Activated CD4-positive, alpha-beta memory T cell treated with anti-CD3 and anti-CD28 coated beads for 36 hours (primary cell): ENCODE results near the gene EVC2. TPM values are rescaled to one million over a fixed set of nuclear protein-coding genes. Genes with fewer than 3 reads are reported as not detected.

ENCODE experiments used
- CTCF ChIA-PET: fragments of 350-600 bp; sonication (Branson Sonifier 250); formaldehyde crosslinking; loops from one replicate; lab custom pipeline; 2021; ENCODE audit warnings: antibody characterized with exemption, inconsistent platforms; lab: Charles Lee
- POLR2A ChIA-PET: fragments of 350-600 bp; sonication (Branson Sonifier 250); formaldehyde crosslinking; loops from one replicate; lab custom pipeline; 2021; ENCODE audit warnings: antibody characterized with exemption; lab: Charles Lee
- DNase-seq: peaks from one replicate; pipeline ENCODE4 v3.0.0-alpha.2; 2020
- H3K27ac Mint-ChIP-seq: one replicate; pipeline ENCODE4 v1.8.0; 2021; ENCODE audit warnings: mixed read lengths
- H3K27me3 Mint-ChIP-seq: one replicate; pipeline ENCODE4 v1.8.0; 2021; ENCODE audit warnings: mixed read lengths
- H3K36me3 Mint-ChIP-seq: one replicate; pipeline ENCODE4 v1.8.0; 2021; ENCODE audit warnings: mixed read lengths
- H3K4me1 Mint-ChIP-seq: one replicate; pipeline ENCODE4 v1.8.0; 2021; ENCODE audit warnings: low read depth, mixed read lengths
- H3K4me3 Mint-ChIP-seq: one replicate; pipeline ENCODE4 v1.8.0; 2021; ENCODE audit warnings: mild to moderate bottlenecking, mixed read lengths
- H3K9me3 Mint-ChIP-seq: one replicate; pipeline ENCODE4 v1.8.0; 2021; ENCODE audit warnings: mixed read lengths
- intact Hi-C: fragments of 100-400 bp; cut with micrococcal nuclease; formaldehyde crosslinking; loops from one replicate; pipeline ENCODE4 v1.15.1; 2023
- total RNA-seq, 2 experiments: library from RNA; stranded (reverse); gene quantifications; one replicate each; pipeline ENCODE4 v1.2.3, GENCODE V29; 2021

EVC2 gene
- total RNA-seq, 2 experiments from 2014 or later: 1.7 to 1.8 TPM

DNA sequence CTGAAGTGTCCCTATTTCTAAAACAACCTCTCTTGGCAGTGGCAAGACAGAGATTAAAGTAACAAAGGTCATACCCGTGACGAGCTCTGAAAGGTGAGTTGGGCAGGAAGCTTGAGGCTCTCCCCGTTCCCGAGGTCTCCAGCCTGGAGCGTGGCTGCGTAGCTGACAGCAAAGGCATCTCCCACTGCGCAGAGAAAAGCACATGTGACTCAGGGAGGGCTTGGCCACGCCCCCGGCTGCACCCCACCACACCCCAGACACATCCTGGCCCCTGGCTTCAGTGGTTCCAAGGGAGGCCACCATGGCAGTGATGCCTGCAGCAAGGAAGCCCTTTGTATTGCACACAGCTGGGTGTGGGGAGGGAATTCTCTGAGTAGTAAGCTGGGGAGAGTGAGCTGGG, 23.1 kb downstream of the EVC2 start:
- H3K36me3 Mint-ChIP-seq: no peaks in the 10 kb centered on the region
- H3K4me3 Mint-ChIP-seq: no peak overlapping the region
- H3K9me3 Mint-ChIP-seq: no peaks in the 10 kb centered on the region
- H3K27me3 Mint-ChIP-seq: no peaks in the 10 kb centered on the region
- H3K27ac Mint-ChIP-seq: no peak overlapping the region
- H3K4me1 Mint-ChIP-seq: no peaks in the 10 kb centered on the region
- DNase-seq: no peak
- intact Hi-C loops: no loop called here
- CTCF ChIA-PET: no interaction called here
- POLR2A ChIA-PET: no interaction called here

DNA sequence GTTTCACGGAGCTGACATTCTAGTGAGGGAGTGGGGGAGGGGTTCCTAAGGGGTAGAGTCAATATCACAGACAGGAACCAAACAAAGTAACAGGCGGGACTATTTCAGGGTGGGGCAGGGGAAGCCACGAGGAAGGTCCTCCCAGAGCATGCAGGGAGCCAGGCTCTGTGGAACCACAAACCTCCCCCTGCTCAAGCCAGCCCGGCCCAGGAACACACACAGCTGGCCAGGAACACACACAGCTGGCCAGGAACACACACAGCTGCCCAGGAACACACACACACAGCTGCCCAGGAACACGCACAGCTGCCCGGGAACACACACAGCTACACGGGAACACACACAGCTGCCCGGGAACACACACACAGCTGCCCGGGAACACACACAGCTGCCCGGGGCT, 24.8 kb downstream of the EVC2 start:
- H3K36me3 Mint-ChIP-seq: no peaks in the 10 kb centered on the region
- intact Hi-C loops: no loop called here
- H3K27ac Mint-ChIP-seq: no peak overlapping the region

DNA sequence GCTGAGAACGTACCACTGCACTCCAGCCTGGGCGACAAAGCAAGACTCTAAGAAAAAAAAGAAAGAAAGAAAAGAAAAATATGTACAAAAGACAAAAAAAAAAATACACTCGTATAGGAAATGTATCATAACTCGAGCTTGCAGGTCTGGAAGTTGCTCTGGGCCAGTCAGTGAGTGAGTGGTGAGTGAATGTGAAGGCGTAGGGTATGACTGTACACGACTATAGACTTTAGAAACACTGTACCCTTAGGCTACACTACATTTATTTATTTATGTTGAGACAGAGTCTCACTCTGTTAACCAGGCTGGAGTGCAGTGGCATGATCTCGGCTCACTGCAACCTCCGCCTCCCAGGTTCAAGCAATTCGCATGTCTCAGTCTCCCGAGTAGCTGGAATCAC, 29.4 kb downstream of the EVC2 start:
- ChIA-PET CTCF (no interaction called here), POLR2A (no interaction called here)
- no peak overlapping the region for H3K27ac Mint-ChIP-seq
- no peak overlapping the region for H3K4me3 Mint-ChIP-seq
- H3K27me3 Mint-ChIP-seq: no peaks in the 10 kb centered on the region
- no peaks in the 10 kb centered on the region for H3K36me3 Mint-ChIP-seq
- intact Hi-C loops: no loop called here
- no peaks in the 10 kb centered on the region for H3K9me3 Mint-ChIP-seq
- H3K4me1 Mint-ChIP-seq: no peaks in the 10 kb centered on the region
- DNase-seq: no peak

More for the DNA sequence above, 24.8 kb downstream of the EVC2 start:
- no peak for DNase-seq
- CTCF ChIA-PET: no interaction called here
- no peaks in the 10 kb centered on the region for H3K4me1 Mint-ChIP-seq
- POLR2A ChIA-PET: no interaction called here
- H3K9me3 Mint-ChIP-seq: no peaks in the 10 kb centered on the region
- no peaks in the 10 kb centered on the region for H3K27me3 Mint-ChIP-seq
- no peak overlapping the region for H3K4me3 Mint-ChIP-seq

DNA sequence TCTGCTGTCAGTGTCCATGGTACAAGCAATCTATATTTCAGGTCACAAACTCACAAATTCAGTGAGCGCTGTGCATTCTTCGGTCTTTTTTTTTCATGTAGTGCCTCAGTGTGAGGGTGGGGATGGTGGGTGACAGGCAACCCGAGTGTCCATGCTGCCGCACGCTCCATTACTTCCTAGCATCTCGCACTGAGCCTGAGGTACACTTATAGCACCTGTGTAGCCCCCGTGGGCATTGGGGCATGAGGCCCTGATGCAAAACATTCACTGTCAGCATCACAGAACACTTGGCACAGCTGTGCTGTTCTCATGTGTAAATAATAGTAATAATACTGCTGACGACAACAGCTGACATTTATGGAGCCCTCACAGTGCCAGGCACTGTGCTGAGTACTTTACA, 31.6 kb downstream of the EVC2 start:
- H3K27me3 Mint-ChIP-seq: no peaks in the 10 kb centered on the region
- H3K4me3 Mint-ChIP-seq: no peak overlapping the region
- CTCF ChIA-PET: no interaction called here
- DNase-seq: no peak
- intact Hi-C loops: no loop called here
- no peaks in the 10 kb centered on the region for H3K9me3 Mint-ChIP-seq
- no peak overlapping the region for H3K27ac Mint-ChIP-seq
- POLR2A ChIA-PET: no interaction called here
- no peaks in the 10 kb centered on the region for H3K36me3 Mint-ChIP-seq
- no peaks in the 10 kb centered on the region for H3K4me1 Mint-ChIP-seq

DNA sequence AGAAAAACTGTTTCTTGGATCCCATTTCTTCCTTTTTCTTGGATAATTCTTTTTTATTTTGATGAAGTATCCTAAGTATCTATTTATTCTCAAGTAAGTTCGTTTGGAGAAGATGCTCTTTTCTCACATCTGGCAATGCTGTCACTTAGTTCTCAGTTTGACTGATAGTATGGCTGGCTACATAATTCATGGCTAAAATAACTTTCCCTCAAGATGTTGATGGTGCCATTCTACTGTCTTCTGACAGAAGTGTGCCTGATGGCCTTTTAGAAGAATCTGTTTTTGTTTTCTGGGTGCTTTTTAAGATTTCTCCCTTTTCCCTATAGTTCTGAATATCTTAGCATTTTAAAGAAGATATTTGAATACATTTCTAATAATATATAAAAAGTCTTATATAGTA, 41.6 kb downstream of the EVC2 start:
- Mint-ChIP-seq H3K9me3 (peaks cover 21% of the 10 kb centered on the region), H3K36me3 (peaks cover 14% of the 10 kb centered on the region), H3K4me1 (no peaks in the 10 kb centered on the region), H3K27me3 (no peaks in the 10 kb centered on the region), H3K4me3 (no peak overlapping the region), H3K27ac (no peak overlapping the region)
- POLR2A ChIA-PET: no interaction called here
- CTCF ChIA-PET: no interaction called here
- DNase-seq: no peak
- intact Hi-C loops: no loop called here

DNA sequence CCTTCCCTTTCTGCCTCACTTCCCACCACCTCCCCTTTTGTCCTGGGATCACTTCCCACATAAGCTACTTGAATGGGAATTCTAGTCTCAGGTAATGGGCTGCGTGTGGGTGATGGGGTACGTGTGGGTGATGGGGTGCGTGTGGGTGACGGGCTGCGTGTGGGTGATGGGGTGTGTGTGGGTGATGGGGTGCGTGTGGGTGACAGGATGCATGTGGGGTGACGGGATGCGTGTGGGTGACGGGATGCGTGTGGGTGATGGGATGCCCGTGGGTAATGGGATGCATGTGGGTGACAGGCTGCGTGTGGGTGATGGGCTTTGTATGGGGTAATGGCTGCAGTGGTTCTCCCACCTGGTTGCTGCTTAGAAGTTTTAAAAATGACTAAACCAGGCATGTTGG, 43.6 kb downstream of the EVC2 start:
- CTCF ChIA-PET: no interaction called here
- Mint-ChIP-seq H3K4me1 (no peaks in the 10 kb centered on the region), H3K9me3 (peaks cover 33% of the 10 kb centered on the region), H3K27ac (no peak overlapping the region), H3K4me3 (no peak overlapping the region), H3K36me3 (peaks cover 20% of the 10 kb centered on the region), H3K27me3 (no peaks in the 10 kb centered on the region)
- intact Hi-C loops: no loop called here
- POLR2A ChIA-PET: no interaction called here
- no peak for DNase-seq

DNA sequence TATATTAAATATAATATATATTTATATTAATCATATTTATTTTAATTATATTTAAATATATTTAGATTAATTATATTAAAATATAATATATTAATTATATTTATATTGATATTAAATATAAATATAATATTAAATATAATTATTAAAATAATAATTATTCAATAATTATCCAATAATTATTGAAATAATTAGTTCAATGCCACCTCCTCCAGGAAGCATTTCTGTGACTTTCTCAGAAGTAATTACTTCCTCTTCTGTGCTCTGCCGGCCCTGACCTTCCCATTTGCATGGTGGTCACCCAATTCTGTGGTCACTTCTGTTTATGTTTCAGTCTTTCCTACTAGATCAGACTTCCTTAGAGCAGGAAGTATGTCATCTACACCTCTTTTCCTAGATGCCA, 45.8 kb downstream of the EVC2 start:
- no peak overlapping the region for H3K4me3 Mint-ChIP-seq
- H3K4me1 Mint-ChIP-seq: no peaks in the 10 kb centered on the region
- no peaks in the 10 kb centered on the region for H3K27me3 Mint-ChIP-seq
- POLR2A ChIA-PET: no interaction called here
- CTCF ChIA-PET: no interaction called here
- no peak for DNase-seq
- no peak overlapping the region for H3K27ac Mint-ChIP-seq
- peaks cover 20% of the 10 kb centered on the region for H3K36me3 Mint-ChIP-seq
- intact Hi-C loops: no loop called here
- H3K9me3 Mint-ChIP-seq: peaks cover 31% of the 10 kb centered on the region

DNA sequence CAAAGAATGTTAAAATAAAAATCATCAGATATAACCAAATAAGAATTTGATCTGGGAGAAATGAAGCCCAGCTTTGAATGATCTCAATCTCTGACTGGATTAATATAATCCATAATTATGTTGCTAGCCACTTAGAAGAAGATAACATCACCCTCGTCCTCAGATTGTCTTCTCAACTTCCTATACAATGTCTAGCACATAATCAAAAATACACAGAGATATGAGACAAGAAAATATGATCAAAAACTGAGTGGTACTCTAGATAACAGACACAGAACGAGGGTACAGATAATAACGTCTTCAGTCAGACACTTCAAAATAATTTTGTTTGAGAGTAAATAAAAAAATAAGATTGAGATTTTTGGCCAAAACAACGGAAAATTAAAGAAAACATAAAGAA, 47.1 kb downstream of the EVC2 start:
- Mint-ChIP-seq H3K4me1 (no peaks in the 10 kb centered on the region), H3K4me3 (no peak overlapping the region), H3K9me3 (peaks cover 24% of the 10 kb centered on the region), H3K27ac (no peak overlapping the region), H3K36me3 (peaks cover 16% of the 10 kb centered on the region), H3K27me3 (no peaks in the 10 kb centered on the region)
- ChIA-PET POLR2A (no interaction called here), CTCF (interaction anchor here (0.6 kb wide), 1 partner anchor 182 kb away, joined by 3 read pairs; no protein-coding TSS in a partner anchor)
- intact Hi-C loops: no loop called here
- no peak for DNase-seq

DNA sequence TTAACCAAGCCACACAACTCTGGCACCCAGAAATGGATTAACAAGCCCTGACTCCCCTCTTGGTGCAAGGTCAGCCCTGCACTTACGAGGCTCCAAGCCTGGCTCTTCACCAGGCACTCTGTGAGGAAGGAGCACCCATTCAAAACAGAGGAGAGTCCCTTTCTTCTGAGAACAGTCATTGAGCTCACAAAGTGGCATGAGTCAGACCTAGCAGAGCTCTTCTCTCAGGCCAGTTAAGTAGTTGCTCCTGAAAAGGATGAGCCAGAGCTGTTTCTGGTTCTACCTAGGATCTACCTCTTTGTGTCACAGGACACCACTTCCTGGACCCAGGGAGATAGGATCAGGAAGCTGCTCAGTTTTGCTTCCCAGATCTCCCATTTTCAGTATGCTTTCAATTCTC, 48.2 kb downstream of the EVC2 start:
- H3K4me1 Mint-ChIP-seq: no peaks in the 10 kb centered on the region
- no peaks in the 10 kb centered on the region for H3K27me3 Mint-ChIP-seq
- no peak for DNase-seq
- intact Hi-C loops: no loop called here
- H3K9me3 Mint-ChIP-seq: peaks cover 21% of the 10 kb centered on the region
- ChIA-PET POLR2A (no interaction called here), CTCF (no interaction called here)
- H3K36me3 Mint-ChIP-seq: peaks cover 16% of the 10 kb centered on the region
- no peak overlapping the region for H3K27ac Mint-ChIP-seq
- no peak overlapping the region for H3K4me3 Mint-ChIP-seq

DNA sequence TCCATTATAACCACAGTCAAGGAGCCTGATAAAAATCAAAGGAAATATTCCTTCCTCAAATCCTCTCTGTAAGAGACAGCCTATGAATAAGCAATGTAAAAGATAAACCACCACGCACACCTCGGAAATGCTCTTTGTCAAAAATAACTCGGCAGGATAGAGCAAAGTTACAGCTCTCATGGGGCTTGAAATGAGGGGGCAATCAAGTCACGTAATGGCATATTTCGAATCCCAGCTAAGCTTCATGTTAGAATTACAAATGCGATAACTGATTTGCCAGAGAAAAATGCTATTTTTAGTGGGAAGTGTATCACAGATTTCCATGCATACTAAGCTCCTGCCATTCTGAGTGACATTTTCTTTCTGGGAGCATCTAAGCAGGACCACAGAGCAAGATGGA, 49.4 kb downstream of the EVC2 start:
- H3K9me3 Mint-ChIP-seq: peaks cover 21% of the 10 kb centered on the region
- no peaks in the 10 kb centered on the region for H3K4me1 Mint-ChIP-seq
- intact Hi-C loops: no loop called here
- no peaks in the 10 kb centered on the region for H3K27me3 Mint-ChIP-seq
- ChIA-PET CTCF (no interaction called here), POLR2A (no interaction called here)
- no peak overlapping the region for H3K4me3 Mint-ChIP-seq
- no peak overlapping the region for H3K27ac Mint-ChIP-seq
- H3K36me3 Mint-ChIP-seq: peaks cover 16% of the 10 kb centered on the region
- DNase-seq: no peak

DNA sequence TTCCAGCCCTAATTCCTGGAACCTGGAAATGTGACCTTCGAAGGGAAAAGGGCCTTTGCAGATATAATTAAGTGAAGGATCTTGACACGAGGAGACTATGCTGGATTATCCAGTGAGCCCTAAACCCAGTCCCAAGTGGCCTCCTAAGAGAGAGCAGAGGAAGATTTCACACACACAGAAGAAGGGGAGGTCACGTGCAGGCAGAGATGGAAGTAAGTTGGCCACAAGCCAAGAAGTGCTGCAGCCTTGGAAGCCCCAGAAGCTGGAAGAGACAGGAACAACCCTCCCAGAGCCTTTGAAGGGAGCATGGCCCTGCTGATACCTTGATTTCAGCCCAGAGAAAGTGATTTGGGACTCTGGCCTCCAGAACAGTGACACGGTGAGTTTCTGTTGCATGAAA, 51.9 kb downstream of the EVC2 start:
- no peaks in the 10 kb centered on the region for H3K27me3 Mint-ChIP-seq
- H3K9me3 Mint-ChIP-seq: peaks cover 11% of the 10 kb centered on the region
- POLR2A ChIA-PET: no interaction called here
- H3K4me1 Mint-ChIP-seq: no peaks in the 10 kb centered on the region
- DNase-seq: no peak
- no peak overlapping the region for H3K27ac Mint-ChIP-seq
- intact Hi-C loops: no loop called here
- CTCF ChIA-PET: no interaction called here
- no peak overlapping the region for H3K4me3 Mint-ChIP-seq
- peaks cover 4% of the 10 kb centered on the region for H3K36me3 Mint-ChIP-seq

DNA sequence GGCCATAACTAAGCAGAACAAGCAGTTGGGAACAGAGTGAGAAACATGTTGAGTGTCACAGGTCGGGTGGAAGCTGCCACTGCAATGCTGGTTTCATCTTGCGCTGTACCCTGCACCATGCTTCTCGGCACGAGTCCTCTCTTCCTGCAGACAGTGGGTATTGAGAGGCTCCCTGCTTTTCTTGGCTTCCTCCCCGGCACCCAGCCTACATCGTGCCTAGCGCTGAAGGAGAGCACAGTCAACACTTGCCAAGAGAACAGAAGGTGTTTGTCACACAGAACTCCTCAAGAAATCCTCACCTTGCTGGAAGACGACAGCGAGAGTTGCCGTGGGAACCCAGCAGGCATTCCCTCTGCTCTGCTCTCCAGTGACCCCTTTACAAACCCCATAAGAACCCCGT, 53.6 kb downstream of the EVC2 start:
- DNase-seq: no peak
- Mint-ChIP-seq H3K27me3 (no peaks in the 10 kb centered on the region), H3K36me3 (no peaks in the 10 kb centered on the region), H3K4me1 (no peaks in the 10 kb centered on the region), H3K9me3 (no peaks in the 10 kb centered on the region), H3K27ac (no peak overlapping the region), H3K4me3 (no peak overlapping the region)
- intact Hi-C loops: no loop called here
- POLR2A ChIA-PET: no interaction called here
- CTCF ChIA-PET: no interaction called here

DNA sequence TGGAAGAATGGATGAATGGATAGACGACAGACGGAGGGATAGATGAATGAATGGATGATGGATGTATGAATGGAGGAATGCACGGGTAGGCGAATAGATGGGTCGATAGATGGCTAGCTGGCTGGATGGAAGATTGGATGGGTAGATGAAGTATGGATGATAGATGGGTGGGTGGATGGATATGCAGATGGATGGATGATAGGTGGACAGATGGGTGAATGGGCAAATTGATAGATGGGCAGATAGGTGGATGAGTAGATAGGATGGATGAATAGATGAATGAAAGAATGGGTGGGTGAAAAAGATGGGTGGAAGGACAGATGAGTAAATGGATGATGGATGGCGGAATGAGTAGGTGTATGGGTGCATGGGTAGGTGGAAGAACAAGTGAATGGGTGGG, 57.3 kb downstream of the EVC2 start:
- CTCF ChIA-PET: no interaction called here
- H3K27ac Mint-ChIP-seq: no peak overlapping the region
- H3K9me3 Mint-ChIP-seq: no peaks in the 10 kb centered on the region
- intact Hi-C loops: no loop called here
- H3K4me1 Mint-ChIP-seq: no peaks in the 10 kb centered on the region
- H3K36me3 Mint-ChIP-seq: no peaks in the 10 kb centered on the region
- H3K4me3 Mint-ChIP-seq: no peak overlapping the region
- DNase-seq: no peak
- H3K27me3 Mint-ChIP-seq: no peaks in the 10 kb centered on the region
- POLR2A ChIA-PET: no interaction called here

DNA sequence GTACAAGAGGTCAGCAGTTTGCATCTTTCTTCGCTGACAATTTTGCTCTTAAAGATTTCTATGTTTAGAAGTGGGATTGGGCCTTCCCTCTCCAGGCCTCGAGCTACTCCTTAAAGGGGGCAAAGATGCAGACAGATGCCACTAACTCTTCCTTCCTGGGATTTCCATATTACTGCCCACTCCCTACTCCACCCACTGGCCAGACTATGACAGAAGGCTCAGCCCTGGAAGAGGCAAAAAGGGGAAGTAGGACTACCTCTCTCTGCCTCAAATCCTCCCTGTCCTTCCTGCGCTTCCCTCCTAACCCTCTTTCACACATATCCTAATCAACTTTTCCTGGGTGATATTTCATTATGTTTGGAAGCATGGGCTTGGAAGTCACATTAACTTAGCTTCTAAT, 58.3 kb downstream of the EVC2 start:
- Mint-ChIP-seq H3K36me3 (no peaks in the 10 kb centered on the region), H3K27me3 (no peaks in the 10 kb centered on the region), H3K4me3 (no peak overlapping the region), H3K4me1 (no peaks in the 10 kb centered on the region), H3K27ac (no peak overlapping the region), H3K9me3 (no peaks in the 10 kb centered on the region)
- intact Hi-C loops: no loop called here
- DNase-seq: no peak
- POLR2A ChIA-PET: no interaction called here
- CTCF ChIA-PET: no interaction called here
